ENCODE results near the gene TP73. TPM values are rescaled to one million over a fixed set of nuclear protein-coding genes. Genes with fewer than 3 reads are reported as not detected.

The TP73 gene
- total RNA-seq, 1 donor from 2014 or later = not detected

DNA sequence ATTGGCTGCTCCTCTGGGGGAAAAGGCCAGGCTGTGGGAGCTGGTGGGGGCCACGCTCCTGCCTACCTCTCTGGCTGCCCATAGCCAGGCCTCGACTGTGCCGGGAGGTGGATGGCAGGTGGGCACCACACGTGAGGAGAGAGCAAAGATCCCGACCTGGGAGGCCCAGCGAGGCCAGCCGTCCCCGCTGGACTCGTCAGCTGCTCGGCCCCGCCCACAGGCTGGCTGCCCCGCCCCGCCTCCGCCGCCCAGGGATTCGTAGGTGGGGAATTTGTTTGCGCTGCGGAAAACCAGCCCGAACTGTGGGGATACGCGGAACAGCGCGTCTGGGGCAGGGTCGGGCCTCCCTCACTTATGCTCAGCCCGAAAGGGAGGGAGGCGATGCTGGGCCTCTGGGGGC is 31.7 kb downstream of the TP73 start:
- Mint-ChIP-seq H3K27me3 (ENCODE audit: unreplicated experiment) (peaks cover 14% of the 10 kb centered on the region), H3K9me3 (ENCODE audit: unreplicated experiment) (no peaks in the 10 kb centered on the region), H3K36me3 (ENCODE audit: low read depth, unreplicated experiment) (peaks cover 9% of the 10 kb centered on the region), H3K27ac (ENCODE audit: unreplicated experiment) (no peak overlapping the region), H3K4me1 (ENCODE audit: unreplicated experiment) (peaks cover 10% of the 10 kb centered on the region), H3K4me3 (ENCODE audit: unreplicated experiment) (no peak overlapping the region)
- peak; percentile 69 for DNase-seq (ENCODE audit: low spot score)
- no peak for TF ChIP-seq CTCF (IDR thresholded peaks at IDR 0.05; ENCODE audit: unreplicated experiment)

GRCh38 chr1:3685222-3685621 is 32.9 kb downstream of the TP73 start:
- TF ChIP-seq CTCF (IDR thresholded peaks at IDR 0.05; ENCODE audit: unreplicated experiment) = no peak
- DNase-seq (ENCODE audit: low spot score) = no peak
- Mint-ChIP-seq H3K4me3 (ENCODE audit: unreplicated experiment) (no peak overlapping the region), H3K36me3 (ENCODE audit: low read depth, unreplicated experiment) (peaks cover 5% of the 10 kb centered on the region), H3K27me3 (ENCODE audit: unreplicated experiment) (peaks cover 10% of the 10 kb centered on the region), H3K4me1 (ENCODE audit: unreplicated experiment) (peaks cover 13% of the 10 kb centered on the region), H3K27ac (ENCODE audit: unreplicated experiment) (no peak overlapping the region), H3K9me3 (ENCODE audit: unreplicated experiment) (no peaks in the 10 kb centered on the region)

- DNase-seq (ENCODE audit: low spot score) = no peak
- Mint-ChIP-seq H3K4me1 (ENCODE audit: unreplicated experiment) (peaks cover 13% of the 10 kb centered on the region), H3K4me3 (ENCODE audit: unreplicated experiment) (no peak overlapping the region), H3K36me3 (ENCODE audit: low read depth, unreplicated experiment) (peaks cover 5% of the 10 kb centered on the region), H3K9me3 (ENCODE audit: unreplicated experiment) (no peaks in the 10 kb centered on the region), H3K27ac (ENCODE audit: unreplicated experiment) (no peak overlapping the region), H3K27me3 (ENCODE audit: unreplicated experiment) (peaks cover 10% of the 10 kb centered on the region)
- TF ChIP-seq CTCF (IDR thresholded peaks at IDR 0.05; ENCODE audit: unreplicated experiment) = no peak
These were observed 33.6 kb downstream of the TP73 start for GRCh38 chr1:3685906-3686305.

GRCh38 chr1:3687504-3687903 is 35.2 kb downstream of the TP73 start:
- TF ChIP-seq CTCF (IDR thresholded peaks at IDR 0.05; ENCODE audit: unreplicated experiment) = no peak
- Mint-ChIP-seq H3K4me3 (ENCODE audit: unreplicated experiment) (no peak overlapping the region), H3K27me3 (ENCODE audit: unreplicated experiment) (peaks cover 16% of the 10 kb centered on the region), H3K4me1 (ENCODE audit: unreplicated experiment) (peaks cover 13% of the 10 kb centered on the region), H3K9me3 (ENCODE audit: unreplicated experiment) (no peaks in the 10 kb centered on the region), H3K36me3 (ENCODE audit: low read depth, unreplicated experiment) (peaks cover 5% of the 10 kb centered on the region), H3K27ac (ENCODE audit: unreplicated experiment) (no peak overlapping the region)
- no peak for DNase-seq (ENCODE audit: low spot score)

DNA sequence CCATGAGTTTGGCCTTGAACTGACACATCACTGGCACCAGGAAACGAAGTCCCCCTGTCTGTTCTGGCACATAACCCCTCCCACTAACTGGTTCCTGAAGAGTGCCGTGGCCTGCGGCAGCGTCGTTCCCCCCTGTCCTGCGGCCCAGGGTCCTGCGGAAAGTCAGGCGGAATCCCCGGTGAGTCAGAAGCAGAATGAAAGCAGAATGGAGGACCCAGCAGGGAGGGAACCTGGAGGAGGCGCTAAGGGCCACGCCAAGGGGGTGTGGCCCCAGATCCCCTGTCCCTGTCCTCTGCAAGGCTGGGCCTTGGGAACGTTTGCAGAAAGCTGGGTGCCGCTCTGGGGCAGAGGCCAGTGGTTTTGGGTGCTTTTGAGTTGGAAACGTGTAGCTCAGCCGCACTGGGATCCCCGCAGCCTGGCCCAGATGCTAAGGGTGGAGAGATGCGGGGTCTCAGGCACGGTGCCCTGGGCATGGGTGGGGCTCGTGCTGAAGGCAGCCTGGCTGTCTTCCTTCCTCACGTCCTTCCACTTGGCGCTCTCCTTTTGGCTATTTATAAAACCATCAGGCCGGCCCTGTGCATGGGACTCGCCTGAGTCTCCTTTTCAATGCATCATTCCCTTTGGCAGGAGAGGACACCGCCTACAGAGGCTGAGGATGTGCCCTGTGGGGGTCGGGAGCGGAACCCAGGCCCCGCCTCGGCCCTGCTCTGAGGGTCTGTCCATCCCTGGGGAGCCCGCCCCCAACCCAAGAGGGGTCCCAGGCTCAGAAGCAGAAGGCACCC is 36.2 kb downstream of the TP73 start:
- no peak overlapping the region for H3K4me3 Mint-ChIP-seq (ENCODE audit: unreplicated experiment)
- H3K27ac Mint-ChIP-seq (ENCODE audit: unreplicated experiment) = no peak overlapping the region
- H3K27me3 Mint-ChIP-seq (ENCODE audit: unreplicated experiment) = peaks cover 10% of the 10 kb centered on the region
- peaks cover 9% of the 10 kb centered on the region for H3K4me1 Mint-ChIP-seq (ENCODE audit: unreplicated experiment)
- no peak for DNase-seq (ENCODE audit: low spot score)
- H3K9me3 Mint-ChIP-seq (ENCODE audit: unreplicated experiment) = no peaks in the 10 kb centered on the region
- H3K36me3 Mint-ChIP-seq (ENCODE audit: low read depth, unreplicated experiment) = no peaks in the 10 kb centered on the region
- TF ChIP-seq CTCF (IDR thresholded peaks at IDR 0.05; ENCODE audit: unreplicated experiment) = no peak

All from endothelial cell (in vitro differentiated cells).